Cardiac fibroblast (primary cell): ENCODE results near the gene TFB1M.
"Not testable (repeated sequence)": the region's sequence is repeated elsewhere in the genome, so short reads cannot be mapped to it uniquely, and the experiment has no call there.

ENCODE experiments used
- DNase-seq, 2 donors: peaks; one replicate each; pipeline versions ENCODE4 v3.0.0 to v3.0.0-alpha.2; 2010; ENCODE audit warnings: low read depth in 2 of 2
- H3K4me3 ChIP-seq, 2 donors: replicated peaks in 1 of 2; 1 replicate in 1 of 2; 2 replicates in 1 of 2; pipeline ENCODE4 v1.5.1; 2011; ENCODE audit warnings: low read depth in 2 of 2, low read length in 2 of 2, mild to moderate bottlenecking in 2 of 2, moderate library complexity in 1 of 2
- CTCF ChIP-seq: IDR thresholded peaks from one replicate; pipeline ENCODE4 v1.5.1; 2011; ENCODE audit warnings: low read depth, mild to moderate bottlenecking, low read length, inconsistent platforms

TFB1M gene

GRCh38 chr6:155235087-155235486 is 79.2 kb downstream of the TFB1M start:
- DNase-seq: peak in 1 of 2 donors; percentile 27
- TF ChIP-seq CTCF: no peak

GRCh38 chr6:155234687-155235086 is 79.6 kb downstream of the TFB1M start:
- DNase-seq: no peak
- no peak overlapping the region for H3K4me3 ChIP-seq
- TF ChIP-seq CTCF: no peak

More at GRCh38 chr6:155235087-155235486, 79.2 kb downstream of the TFB1M start:
- no peak overlapping the region for H3K4me3 ChIP-seq

- no peak for TF ChIP-seq CTCF
- no peak for DNase-seq
- no peak overlapping the region for H3K4me3 ChIP-seq
These were observed 80.1 kb downstream of the TFB1M start for GRCh38 chr6:155234167-155234566.

- no peak overlapping the region for H3K4me3 ChIP-seq
- DNase-seq: no peak
- no peak for TF ChIP-seq CTCF
These were observed 81.4 kb downstream of the TFB1M start for GRCh38 chr6:155232848-155233247.

GRCh38 chr6:155230975-155231374 is 83.3 kb downstream of the TFB1M start:
- not testable (repeated sequence) for H3K4me3 ChIP-seq, DNase-seq

GRCh38 chr6:155228546-155229166 is 85.6 kb downstream of the TFB1M start:
- TF ChIP-seq CTCF: no peak
- no peak overlapping the region for H3K4me3 ChIP-seq
- peak; percentile 20 to 91 for DNase-seq

GRCh38 chr6:155227046-155227445 is 87.2 kb downstream of the TFB1M start:
- no peak overlapping the region for H3K4me3 ChIP-seq
- TF ChIP-seq CTCF: no peak
- no peak for DNase-seq
